Eye (tissue), 1 donor: ENCODE measurements around the gene SPG7.

Experiments used
- DNase-seq: peaks from one replicate; pipeline ENCODE4 v3.0.0-alpha.2; 2015

Gene SPG7

GRCh38 chr16:89489040-89489897 lies 18.9 kb upstream of the SPG7 start:
- DNase-seq: peak; percentile 93

DNA sequence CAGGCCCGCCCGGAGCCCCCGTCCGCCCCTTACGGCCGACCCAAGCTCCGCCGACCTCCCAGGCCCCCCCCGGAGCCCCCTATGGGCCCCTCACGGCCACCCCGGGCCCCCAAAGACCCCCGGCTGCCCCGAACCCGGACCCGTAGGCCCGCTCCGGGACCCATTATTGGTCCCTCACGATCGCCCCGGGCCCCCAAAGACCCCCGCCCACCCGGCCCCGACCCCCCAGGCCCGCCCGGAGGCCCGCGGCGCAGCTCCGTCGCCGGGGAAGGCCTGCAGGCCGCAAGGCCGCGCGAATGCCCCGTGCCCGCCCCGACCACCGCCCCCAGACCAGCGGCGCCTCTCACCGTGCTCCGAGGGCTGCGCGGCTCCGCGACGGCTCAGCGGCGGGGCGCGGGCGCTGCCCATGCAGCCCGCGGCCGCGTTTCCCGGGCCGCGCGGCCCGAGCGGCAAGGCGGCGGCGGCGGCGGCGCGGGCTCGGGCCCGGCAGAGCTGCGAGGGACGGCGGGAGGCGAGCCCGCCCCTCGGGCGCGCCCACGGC lies 18.2 kb upstream of the SPG7 start:
- DNase-seq: no peak

- peak; percentile 100 for DNase-seq
Measured at GRCh38 chr16:89490439-89491237, 17.6 kb upstream of the SPG7 start, which contains the start of gene ANKRD11. TSS of gene ANKRD11 (minus strand) at chr16:89490561. CDS start at chr16:89317019, 173,542 bp downstream.

- DNase-seq: peak; percentile 51
Measured at GRCh38 chr16:89491238-89491869, 16.8 kb upstream of the SPG7 start.

DNA sequence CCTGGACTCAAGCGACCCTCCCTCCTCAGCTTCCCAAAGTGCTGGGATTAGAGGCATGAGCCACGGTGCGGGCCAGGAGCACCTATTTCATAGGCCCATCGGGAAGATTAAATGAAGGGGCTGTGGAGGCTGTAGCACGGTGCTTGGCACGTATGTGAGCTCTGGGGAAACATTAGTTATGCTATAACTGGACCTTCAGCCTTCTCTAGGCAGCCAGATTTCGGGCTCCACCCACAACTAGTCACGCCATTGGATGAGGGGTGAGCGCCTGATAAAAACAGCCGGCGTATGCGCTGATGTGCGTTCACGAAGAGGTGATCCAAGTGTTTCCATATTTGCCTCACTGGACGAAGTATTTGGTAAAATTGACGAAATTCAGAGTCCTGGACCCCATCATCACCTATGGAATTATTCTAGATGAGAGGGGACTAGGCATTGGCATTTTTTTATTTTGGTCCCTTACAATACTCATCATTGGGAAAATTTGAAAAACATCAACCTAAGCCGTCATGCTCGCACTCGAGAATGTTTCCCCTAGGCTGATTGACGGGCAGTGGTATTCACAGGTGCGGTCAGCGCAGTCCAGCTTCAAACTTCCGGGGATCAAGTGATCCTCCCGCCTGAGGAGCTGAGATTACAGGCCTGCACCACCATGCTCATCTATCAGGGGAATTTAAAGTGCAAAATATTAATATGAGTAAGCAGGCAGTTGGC lies 16.1 kb upstream of the SPG7 start:
- no peak for DNase-seq

GRCh38 chr16:89493776-89494175 lies 14.4 kb upstream of the SPG7 start:
- peak; percentile 10 for DNase-seq

DNA sequence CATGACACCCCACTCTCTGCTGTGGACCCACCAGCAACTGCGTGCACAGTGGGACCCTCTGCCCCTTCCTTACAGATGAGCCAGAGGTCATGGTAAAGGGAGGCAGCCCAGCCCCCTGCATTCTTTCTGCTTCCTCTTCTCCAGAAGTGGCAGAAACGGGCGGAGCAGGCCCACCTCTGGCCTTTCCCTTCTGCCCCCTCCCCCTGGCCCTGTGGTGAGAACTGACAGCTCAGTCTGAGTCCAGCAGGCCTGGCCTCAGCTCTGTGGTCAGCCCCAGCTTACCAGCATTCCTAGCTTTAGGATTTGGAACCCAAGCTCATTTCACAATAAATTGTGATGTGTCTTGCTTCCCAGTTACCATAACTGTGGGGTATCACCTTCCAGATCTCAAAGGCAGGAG lies 13.1 kb upstream of the SPG7 start:
- DNase-seq: no peak

GRCh38 chr16:89498839-89499238 lies 9.4 kb upstream of the SPG7 start:
- no peak for DNase-seq

DNA sequence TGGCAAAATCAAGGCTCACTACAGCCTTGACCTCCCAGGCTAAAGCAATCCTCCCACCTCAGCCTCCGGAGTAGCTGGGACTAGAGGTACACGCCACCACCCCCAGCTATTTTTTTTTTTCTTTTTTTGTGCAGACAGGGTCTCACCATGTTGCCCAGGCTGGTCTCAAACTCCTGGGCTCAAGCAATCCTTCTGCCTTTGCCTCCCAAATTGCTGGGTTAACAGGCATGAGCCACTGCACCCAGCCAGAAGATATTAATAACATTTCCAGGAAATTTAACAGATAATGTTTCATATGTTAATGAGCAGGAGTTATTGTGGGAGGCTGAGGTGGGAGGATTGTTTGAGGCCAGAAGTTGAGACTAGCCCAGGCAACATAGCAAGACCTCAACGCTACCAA lies 8.4 kb upstream of the SPG7 start:
- no peak for DNase-seq

GRCh38 chr16:89502081-89502843 lies 5.9 kb upstream of the SPG7 start:
- no peak for DNase-seq

- no peak for DNase-seq
Measured at GRCh38 chr16:89504091-89504490, 4.1 kb upstream of the SPG7 start.

- peak; percentile 58 for DNase-seq
Measured at GRCh38 chr16:89505204-89506112, 2.7 kb upstream of the SPG7 start.

GRCh38 chr16:89506113-89506504 lies 2.1 kb upstream of the SPG7 start:
- no peak for DNase-seq

- DNase-seq: no peak
Measured at GRCh38 chr16:89506791-89507191, 1.4 kb upstream of the SPG7 start.

- DNase-seq: no peak
Measured at GRCh38 chr16:89507214-89507833, 879 bp upstream of the SPG7 start.

DNA sequence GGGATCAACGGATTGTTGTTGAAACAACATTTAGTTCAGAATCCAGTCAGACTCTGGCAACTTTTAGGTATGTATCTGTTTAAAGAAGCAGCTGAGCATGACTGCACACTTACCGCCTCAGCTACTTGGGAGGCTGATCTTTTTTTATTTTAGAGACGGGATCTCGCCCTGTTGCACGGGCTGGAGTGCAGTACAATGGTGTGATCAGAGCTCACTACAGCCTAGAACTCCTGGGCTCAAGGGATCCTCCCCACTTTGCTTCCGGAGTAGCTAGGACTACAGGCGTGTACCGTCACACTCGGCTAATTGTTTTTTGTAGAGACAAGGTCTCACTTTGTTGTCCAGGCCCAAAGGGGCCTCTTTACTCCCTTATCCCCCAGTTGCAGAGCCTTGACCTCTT lies 2.3 kb downstream of the SPG7 start:
- DNase-seq: no peak

GRCh38 chr16:89511374-89511773 lies 3.2 kb downstream of the SPG7 start:
- no peak for DNase-seq

GRCh38 chr16:89512453-89512852 lies 4.2 kb downstream of the SPG7 start:
- no peak for DNase-seq

DNA sequence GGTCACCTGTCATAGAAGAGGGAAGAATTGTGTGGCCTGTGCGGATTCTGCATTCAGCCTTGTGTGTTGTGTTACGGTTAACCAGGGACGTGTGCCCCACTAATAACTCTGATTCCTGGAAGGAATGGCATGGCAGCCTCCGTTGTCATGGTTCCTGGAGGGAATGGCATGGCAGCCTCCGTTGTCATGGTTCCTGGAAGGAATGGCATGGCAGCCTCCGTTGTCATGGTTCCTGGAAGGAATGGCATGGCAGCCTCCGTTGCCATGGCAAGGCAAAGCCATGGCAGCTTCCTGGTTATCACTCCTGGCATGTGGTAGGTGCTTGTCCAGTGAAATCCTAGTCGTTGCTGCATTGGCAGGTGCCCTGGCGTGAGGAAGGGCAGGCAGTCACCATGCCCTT lies 8.9 kb downstream of the SPG7 start:
- no peak for DNase-seq

GRCh38 chr16:89519881-89520280 lies 11.7 kb downstream of the SPG7 start:
- DNase-seq: no peak
